GM18873 (cell line): ENCODE data around the gene PDE11A.

Experiments
- ATAC-seq: cut with Tn5 transposase; IDR thresholded peaks from one replicate; pipeline ENCODE4 v1.9.1; 2021; ENCODE audit warnings: mild to moderate bottlenecking, moderate library complexity, moderate number of reproducible peaks; ENCODE audit not compliant: unreplicated experiment, low FRiP score

PDE11A gene

DNA sequence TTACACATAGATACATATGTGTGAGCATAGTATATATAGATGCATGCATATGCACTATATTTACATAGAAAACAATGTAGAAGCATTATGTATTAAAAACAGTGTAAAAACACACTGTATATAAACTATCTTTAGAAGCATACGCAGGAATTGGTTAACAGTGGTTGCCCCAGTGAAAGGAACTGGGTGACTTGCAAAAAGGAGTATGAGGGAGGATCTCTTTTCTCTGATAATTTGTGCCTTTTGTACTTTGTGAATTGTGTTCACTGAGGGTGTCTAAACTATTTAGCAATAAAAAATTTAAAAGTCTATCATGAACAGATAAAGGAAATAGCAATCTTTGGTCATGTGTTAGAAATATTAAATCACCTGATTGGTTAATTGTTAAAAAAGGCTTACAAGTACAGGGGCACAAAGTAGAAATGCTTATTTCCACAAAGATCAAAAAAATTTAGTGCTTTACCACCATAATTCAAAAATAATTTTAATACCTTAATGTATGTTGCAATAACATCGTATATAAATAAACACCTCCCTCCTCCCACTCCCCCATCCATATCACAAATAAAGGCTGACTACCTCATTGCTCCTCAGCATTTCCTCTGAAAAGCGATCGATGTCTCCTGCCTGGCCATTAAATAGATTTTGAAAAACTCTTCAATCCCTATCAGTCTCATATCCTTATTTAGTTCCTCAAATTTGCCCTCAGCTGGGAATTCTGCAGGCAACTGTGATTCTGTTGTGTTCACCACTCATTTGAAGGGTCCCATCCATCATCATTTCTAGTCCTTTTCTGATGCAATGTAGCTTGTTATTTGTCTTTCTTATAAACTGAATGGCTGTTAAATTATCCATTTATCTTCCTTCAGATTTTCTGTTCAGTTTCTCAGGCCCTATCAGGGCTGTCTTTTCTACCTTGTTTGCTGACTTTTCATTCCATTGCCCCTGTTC is 422.7 kb downstream of the PDE11A start:
- no peak for ATAC-seq

DNA sequence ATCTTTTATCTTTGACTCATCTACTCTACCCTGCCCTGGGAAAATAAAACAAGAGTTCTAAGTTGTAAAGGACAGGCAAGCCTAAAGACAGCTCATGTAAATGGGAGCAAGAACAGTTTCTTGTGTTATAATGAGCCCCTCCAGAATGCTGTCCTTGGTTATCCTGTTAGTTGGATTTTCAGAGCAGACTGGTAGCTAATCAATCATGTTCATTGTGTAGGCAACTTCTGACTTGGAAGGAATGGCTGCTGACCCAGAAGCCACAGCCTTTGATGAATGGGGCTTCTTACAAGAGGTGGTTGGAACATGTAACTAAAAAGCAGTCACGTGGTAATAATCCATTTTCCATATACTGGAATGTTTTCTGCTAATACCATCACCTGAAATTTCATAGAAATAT is 425.8 kb downstream of the PDE11A start:
- no peak for ATAC-seq

DNA sequence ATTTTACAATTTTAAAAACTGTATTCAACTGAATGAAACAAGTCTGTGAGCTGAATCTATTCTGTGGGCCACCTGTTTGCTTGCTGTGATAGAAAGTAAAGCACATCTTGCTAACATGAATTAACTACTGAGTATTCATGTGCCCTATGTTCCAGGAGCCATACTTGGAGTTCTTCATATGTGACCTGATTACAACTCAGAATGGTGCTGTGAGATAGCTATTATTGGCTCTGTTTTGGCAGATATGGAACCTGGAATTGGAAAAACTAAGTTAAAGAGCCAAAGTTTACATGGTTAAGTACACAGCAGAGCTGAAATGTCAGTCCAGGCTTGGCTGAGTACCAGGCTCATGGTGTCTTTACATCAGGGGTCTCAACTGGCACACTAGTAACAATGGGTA is 426.3 kb downstream of the PDE11A start:
- ATAC-seq, result no peak

DNA sequence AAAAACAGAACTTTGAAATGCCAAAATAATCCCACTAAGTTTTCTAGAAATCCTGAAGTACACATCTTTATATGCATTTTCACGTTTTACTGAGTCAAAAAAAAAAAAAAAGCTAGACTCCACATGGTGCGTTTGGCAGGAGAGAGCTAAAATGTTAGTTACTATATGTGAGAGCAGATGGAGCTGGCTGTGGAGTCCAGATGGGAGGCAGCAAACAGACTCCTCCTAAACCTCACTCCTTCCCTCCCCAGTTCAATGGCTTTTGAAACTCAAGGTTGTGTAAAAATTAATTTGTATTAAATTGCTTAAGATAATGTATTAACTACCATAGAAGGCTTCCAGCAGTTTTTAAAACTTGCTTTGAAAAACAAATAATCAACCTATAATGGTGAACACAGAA is 431.2 kb downstream of the PDE11A start:
- no peak for ATAC-seq

DNA sequence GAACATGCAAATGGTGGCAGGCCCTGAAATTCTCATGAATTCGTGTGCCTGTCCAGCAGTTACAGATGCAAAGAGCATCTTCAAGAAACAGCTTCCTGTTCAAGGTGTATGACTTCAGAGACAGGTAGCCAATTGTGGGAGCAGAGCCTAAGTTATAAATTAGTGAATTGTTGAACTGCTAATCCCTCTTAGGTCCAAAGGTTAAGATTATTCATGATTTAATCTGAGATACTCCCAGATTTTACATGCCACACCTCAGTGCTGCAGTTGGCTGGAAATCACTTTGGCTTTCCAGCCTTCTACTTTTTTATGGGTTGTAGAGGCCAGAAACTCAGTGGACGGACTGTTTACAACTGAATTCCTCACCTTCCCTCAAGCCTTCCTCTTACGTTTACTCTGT is 432.2 kb downstream of the PDE11A start:
- ATAC-seq, result no peak

DNA sequence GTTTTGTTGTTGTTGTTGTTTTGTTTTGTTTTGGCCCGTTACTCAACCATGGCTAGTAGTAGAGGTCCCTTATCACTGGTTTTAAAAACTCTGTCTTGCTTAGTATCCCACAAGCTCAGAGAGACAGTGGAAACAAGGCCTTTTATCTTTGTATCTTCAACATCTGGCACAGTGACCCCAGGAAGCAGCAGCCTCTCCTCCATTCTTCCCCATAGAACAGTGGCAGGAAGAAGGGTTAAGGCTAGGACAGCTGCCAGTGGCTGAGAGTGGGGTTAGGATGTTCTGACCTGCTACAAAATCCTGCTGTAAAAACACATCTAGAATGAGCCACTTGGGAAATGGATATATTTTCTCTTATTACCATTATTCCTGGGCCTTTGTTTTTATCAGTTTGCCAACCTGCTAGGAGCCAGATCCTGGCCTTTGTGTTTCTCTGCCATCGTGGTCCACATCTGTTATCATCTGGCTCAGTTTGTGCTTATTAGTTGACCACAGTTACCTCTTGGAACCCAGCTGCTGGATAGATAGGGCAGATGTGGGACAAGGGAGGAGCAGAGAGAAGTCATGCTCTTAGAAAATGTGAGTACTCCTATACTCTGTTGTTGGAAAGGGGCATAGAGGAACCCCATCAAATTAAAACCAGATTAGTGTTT is 433.2 kb downstream of the PDE11A start:
- no peak for ATAC-seq

DNA sequence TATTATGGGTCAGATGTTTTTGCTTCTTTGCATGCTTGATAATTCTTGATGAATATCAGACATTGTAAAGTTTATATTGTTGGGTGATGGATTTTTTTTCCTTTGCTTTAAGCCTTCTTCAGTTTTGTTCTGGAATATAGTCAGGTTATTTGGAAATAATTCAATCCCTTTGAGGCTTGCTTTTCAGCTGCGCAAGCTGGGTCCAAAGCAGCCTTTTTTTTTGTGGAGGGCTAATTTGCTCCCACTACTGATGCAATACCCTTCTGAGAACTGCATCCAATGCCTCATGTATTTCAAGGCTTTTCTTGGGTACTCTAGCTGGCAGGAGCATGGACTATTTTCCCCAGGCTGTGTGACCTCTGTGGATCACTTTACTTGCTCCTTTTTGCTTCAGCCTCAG is 434.1 kb downstream of the PDE11A start:
- ATAC-seq, result no peak

DNA sequence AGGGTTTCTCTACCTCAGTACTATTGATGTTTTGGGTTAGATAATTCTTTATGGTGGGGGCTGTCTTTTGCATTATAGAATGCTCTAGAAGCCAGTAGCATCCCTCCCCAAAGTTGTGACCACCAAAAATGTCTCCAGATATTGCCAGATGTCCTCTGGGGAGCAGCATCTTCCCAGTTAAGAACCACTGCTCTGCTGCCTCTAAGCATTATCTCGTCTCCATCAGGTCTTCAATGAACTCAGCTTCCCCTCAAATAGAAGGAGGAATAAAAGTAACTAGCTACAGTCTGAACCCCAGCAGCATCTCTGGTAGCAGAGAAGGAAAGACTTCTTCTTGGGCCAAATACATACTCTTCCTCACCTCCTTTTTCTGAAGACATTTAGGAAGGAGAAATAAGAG is 435.9 kb downstream of the PDE11A start:
- ATAC-seq, result no peak

DNA sequence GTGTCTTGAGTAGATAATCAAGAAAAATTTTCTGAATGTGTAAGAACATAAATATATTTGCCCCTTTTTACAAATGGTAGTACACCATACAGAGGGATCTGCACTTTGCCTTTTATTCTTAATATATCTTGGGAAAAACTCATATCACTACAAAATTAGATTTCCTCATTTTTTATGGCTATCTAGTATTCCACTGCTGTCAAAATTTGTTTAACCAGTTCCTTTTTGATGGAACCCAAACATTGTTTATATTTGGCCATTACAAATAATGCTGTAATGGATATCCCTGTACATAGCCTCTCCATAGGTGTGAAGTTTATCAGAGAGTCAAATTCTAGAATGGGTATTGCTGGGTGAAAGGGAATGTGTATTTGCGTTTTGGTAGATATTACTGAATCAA is 436.9 kb downstream of the PDE11A start:
- ATAC-seq, result no peak

DNA sequence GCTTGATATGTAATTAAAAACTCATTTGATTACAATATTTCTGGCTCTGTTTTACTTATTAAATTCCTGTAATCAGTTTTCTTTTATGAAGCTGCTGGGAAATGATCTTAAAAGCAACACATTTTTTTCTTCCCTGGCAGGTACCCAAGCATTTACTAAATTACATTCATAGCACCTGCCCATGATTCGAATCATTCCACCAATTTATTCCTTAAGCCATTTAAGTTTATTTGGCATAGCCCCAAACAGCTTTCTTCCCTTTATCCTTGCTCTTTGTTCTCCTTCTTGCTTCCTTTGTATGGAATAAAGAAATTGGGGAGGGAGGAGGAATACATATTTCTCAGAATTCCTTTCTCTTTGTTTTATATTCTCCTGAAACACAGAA is 438.7 kb downstream of the PDE11A start:
- no peak for ATAC-seq

DNA sequence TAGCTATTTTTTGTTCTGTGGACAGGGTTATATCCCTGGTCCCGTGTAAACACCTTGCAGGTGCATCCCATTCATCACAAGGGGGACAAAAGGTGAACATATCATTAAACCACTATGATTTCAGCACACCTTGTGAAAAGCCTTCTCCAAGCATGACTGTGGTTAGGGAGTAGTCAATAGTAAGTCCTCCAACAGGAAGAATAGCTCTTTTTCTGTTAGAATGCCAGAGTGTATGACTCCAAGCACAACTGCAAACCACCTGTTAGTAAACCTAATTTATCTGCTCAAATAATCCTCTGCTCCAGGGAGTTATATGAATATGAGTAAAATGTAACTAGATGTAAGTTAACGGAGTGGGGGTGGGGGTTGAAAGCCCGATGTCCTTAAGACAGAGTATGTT is 439.5 kb downstream of the PDE11A start:
- no peak for ATAC-seq

DNA sequence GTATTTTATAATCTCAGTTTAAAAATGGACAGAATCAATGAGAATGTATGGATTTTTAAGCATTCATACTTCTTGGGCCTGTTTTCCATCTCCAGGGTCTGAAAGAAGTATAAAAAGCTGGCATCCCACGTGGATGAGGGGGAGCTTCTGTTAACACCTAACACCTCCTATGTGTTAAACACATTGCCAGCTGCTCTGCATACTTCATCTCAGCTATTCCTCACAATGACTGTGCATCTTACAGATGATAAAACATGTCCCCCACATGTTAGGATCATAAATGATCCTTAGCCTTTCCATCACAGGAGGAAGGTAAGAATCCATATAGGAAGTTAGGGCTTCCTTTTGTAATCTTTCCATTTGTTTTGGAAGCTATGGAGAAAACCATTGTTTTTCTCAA is 440.9 kb downstream of the PDE11A start:
- ATAC-seq, result no peak

DNA sequence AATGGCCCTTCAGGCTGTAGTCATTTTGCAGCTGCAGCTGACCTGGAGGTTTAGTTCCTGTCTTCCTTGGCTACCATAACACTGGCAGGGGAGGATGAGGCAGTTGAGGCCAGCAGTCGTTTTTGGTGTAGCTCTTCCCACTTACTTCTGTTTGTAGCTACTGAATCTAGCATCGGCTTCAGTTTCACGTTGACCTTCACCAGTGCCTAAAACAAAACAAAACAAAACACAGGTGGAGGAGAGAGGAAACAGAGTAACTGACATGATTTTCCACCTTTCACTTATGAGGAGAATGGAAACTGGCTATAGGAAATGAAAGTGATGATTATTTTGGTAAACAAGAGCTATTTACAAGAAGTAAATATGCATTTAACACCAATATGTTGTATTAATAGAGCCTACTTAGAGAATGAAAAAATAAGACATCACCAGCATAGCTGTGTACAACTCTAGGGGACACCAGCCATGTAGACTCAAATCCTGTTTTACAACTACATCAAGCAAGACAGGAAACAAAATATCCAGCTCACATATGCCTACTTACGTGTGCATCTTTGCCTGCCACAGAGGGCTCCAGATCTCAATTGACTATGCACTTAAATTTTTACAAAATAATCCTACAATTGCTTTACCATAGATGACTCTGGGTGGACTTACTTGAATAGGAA is 443.1 kb downstream of the PDE11A start:
- peak; percentile 64 for ATAC-seq

DNA sequence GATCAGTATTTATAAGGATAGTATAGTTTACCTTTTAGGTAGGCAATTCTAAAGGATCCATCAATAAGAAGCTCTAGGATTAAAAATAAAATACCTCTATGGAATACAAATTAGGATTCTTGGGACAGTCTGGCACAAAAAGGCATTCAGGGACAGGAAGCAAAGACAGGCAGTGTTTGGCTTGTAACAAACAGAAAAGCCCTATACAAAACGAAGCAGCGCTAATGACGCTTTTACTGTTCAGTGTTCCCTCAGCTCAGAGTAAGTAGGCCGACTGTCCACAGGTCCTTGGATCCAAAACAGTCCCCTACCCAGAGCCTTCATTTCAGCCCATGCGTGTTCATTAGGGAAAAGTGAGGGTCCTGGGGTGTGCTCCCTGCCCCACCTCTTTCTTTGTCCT is 443.7 kb downstream of the PDE11A start:
- no peak for ATAC-seq

DNA sequence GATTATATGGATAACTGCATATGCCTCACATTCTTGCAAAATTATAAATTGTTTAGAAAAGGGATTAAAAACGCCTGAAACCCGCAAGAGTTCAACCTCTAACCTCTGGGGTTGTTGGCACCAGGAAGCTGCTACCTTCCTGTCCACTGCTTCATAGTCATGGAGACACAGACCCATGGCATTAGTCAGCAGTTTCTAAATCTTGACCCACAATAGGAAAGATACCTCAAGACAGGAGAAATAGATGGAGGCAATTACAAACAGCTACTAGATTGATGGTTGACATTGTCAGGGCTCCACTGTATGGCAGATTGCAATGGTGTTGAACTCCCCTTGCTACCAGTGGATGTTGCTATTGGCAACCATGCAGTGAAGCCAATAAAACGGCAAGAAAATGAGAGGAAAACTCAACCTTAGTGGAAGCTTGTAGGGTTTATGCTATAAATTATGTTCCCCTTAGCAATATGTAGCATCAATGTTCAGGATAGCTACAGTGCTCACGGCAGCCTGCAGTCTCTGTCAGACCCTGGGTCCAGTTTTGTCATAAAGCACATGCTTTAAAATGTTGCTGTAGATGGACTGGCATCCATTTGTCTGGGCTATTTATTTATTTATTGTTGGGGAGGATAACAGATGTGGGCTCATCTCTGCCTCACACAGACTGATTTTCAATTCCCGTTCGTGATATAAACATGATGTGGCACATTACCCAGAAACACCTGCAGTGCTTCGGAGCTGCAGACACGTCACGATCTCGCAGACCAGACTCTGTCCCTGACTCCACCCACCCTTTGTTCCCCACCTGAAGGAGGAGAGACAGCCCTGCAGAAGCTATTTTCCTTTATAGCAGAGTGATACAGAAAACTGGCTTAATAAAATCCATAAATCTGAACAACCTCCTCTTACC is 446.6 kb downstream of the PDE11A start:
- no peak for ATAC-seq

DNA sequence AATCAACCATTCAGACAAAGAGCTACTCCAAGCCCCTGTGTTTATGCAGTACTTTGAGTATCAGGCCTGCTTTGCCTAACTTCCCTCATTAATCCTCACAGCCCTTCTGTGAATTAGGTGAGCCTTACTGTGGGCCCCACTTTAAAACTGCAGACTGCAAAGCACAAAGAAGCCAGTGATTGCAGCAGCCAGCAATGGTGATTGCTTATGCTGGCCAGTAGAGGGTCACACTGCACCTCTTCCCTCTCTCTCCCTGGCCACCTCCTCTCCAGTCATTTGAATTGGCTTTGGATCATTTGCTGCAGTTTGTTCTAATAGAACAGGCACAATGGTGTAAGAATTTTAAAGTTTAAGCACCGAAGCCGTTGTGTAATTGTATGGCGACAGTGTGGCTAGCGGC is 450.1 kb downstream of the PDE11A start:
- ATAC-seq, result no peak

DNA sequence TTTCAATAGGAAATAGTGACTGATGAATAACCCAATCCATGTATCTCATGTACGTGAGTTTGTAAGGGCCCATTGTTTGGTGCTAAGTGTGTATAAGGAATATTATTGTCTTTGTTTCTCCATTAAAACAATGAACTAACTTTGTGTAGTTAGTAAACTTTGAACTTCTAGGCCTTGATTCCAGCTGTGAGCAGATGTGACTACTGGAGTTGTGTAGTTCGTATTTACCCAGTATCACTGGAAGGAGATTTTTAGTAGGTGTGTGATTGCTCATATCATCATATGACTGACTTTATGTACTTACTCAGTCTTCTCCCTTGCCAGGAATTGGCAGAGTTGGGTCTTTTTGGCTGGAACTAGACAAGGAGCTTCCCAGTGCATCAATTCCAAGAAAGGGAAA is 452.6 kb downstream of the PDE11A start:
- no peak for ATAC-seq

DNA sequence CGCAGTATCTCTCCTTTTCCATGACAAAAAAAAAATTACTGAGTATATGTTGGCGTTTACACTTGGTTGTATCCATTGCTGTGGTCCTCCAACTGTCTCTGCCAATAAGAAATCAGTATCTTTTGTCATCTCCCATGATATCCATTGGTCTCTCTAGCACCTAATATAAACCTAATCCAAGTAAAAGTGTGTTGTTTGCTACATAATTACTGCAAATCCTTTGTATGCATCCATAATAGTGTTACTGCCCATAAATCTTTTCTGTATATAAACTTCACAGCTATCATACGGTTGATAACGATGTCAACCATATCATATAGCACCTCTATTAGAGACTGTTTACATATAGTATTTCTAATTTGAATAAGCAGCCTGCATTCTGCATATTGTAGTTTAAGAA is 453.1 kb downstream of the PDE11A start:
- no peak for ATAC-seq

DNA sequence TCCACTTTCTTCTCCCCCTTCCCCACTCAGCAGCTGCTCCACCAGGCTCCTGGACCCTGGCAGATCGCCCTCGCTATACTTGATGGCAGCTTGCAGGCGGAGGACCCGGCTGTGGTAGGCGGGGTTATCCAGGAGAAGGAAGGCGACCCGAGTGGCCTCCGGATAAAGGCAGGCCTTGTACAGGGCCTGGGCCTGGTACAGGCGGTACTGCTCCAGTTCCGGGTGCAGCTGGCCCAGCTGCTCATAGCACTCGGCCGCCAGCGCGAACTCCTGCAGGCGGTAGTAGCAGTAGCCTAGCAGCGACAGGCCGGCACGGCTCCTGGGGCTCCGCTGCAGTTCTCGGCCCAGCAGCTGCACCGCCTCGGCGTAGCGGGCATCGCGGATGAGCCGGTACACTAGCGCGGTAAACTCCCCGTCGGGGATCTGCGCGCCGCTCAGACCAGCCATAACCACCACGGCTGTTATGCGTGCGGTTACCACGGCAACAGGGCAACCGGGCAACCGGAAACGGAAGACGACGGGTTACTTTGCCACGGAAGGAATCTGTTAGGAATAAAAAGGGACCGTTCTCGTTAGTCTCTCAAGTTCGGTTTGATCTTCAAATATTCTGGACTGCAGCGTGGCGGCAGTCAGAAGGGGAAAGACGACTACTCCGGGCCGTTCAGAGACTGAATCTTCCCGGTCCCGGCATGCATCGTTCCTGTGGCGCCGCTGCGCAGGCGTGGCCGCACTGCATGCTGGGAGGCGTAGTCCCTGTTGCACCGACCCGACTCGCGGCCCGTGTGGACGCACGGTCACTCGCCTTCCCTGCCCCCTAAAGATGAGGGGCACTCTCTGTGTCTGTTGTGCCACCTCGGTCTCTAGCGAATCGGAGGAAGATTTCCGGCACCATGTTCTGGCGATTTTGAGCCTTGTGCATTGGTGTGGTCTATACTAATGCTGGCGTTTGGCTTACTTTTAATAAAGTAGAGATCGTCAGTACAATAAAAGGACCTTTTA is 454.0 kb downstream of the PDE11A start:
- ATAC-seq, result peak; percentile 92
